Small intestine (tissue), 7 donors: ENCODE data around the gene ITPR2. TPM values are rescaled to one million over a fixed set of nuclear protein-coding genes. Genes with fewer than 3 reads are reported as not detected.
"Not testable (repeated sequence)": the region's sequence is repeated elsewhere in the genome, so short reads cannot be mapped to it uniquely, and the experiment has no call there.

Experiments used
- DNase-seq, 2 donors: peaks; one replicate each; pipeline versions ENCODE4 v3.0.0 to v3.0.0-alpha.2; 2013
- FAIRE-seq: peaks from 2 replicates; lab custom pipeline; 2012; peaks lifted over from hg19 to GRCh38; lab: Jason Lieb, UNC
- H3K27ac ChIP-seq, 3 donors: one replicate each; pipeline ENCODE4 v1.5.1; 2013; ENCODE audit warnings: low read length in 2 of 3, mild to moderate bottlenecking in 2 of 3, control low read depth in 1 of 3, inconsistent platforms in 1 of 3, low read depth in 1 of 3, moderate library complexity in 1 of 3
- H3K27me3 ChIP-seq, 3 donors: one replicate each; pipeline ENCODE4 v1.6.1; 2013; ENCODE audit warnings: low read length in 3 of 3, inconsistent platforms in 1 of 3; ENCODE audit not compliant: control insufficient read depth in 3 of 3, insufficient read depth in 3 of 3
- H3K36me3 ChIP-seq, 3 donors: one replicate each; pipeline ENCODE4 v1.6.1; 2013; ENCODE audit warnings: low read length in 3 of 3, inconsistent platforms in 1 of 3, low read depth in 1 of 3, mild to moderate bottlenecking in 1 of 3, moderate library complexity in 1 of 3; ENCODE audit not compliant: control insufficient read depth in 3 of 3, insufficient read depth in 2 of 3
- H3K4me1 ChIP-seq, 3 donors: one replicate each; pipeline ENCODE4 v1.6.1; 2013; ENCODE audit warnings: low read length in 2 of 3, inconsistent platforms in 1 of 3, low read depth in 1 of 3, mild to moderate bottlenecking in 1 of 3, moderate library complexity in 1 of 3; ENCODE audit not compliant: control insufficient read depth in 3 of 3, insufficient read depth in 2 of 3
- H3K4me3 ChIP-seq, 3 donors: one replicate each; pipeline ENCODE4 v1.5.1; 2013; ENCODE audit warnings: low read length in 3 of 3, control low read depth in 1 of 3, inconsistent platforms in 1 of 3, low read depth in 1 of 3, mild to moderate bottlenecking in 1 of 3, moderate library complexity in 1 of 3
- H3K9me3 ChIP-seq, 2 donors: one replicate each; pipeline ENCODE4 v1.6.1; 2013; ENCODE audit warnings: low read depth in 1 of 2, low read length in 1 of 2; ENCODE audit not compliant: control insufficient read depth in 2 of 2, insufficient read depth in 1 of 2
- WGBS, 3 donors: extraction: QIAGEN DNeasy Blood & Tissue Kit; methylation state at CpG; one replicate each; pipeline ENCODE4 v1.1.7; 2013; 5-methylcytosine and 5-hydroxymethylcytosine counted together
- polyA plus RNA-seq, 4 donors: library from polyadenylated mRNA; stranded (reverse) in 3 of 4; unstranded in 1 of 4; fragments of 200-250 nt in 3 of 4; fragments of 120-200 nt in 1 of 4; gene quantifications; one replicate each; pipeline versions ENCODE4 v1.2.1 to v1.2.3, GENCODE V29; 2013
- donor health status: healthy with polysubstance abuse.
- donor health status: control.
- donor health status: control.
- donor health status: Bipolar disorder and iron deficiency.
- donor health status: healthy.

Gene ITPR2
- polyA plus RNA-seq, 4 donors: 2.2 to 9.2 (median 4.4) TPM

- FAIRE-seq (no peak), DNase-seq (no peak)
- no peak overlapping the region for H3K27ac ChIP-seq
- WGBS, 3 donors: 74 to 76% (median 75%) methylated on average over 6 of the region's 6 CpGs
- H3K27me3 ChIP-seq: no peaks in the 10 kb centered on the region
- H3K4me3 ChIP-seq: no peak overlapping the region
- H3K4me1 ChIP-seq: peaks cover 0 to 4% (median 2%) of the 10 kb centered on the region in 3 donors
- H3K36me3 ChIP-seq: no peaks in the 10 kb centered on the region
- H3K9me3 ChIP-seq: no peaks in the 10 kb centered on the region
Observed at GRCh38 chr12:26869908-26870459, 37.0 kb upstream of the ITPR2 start.

GRCh38 chr12:26869104-26869494 is 36.1 kb upstream of the ITPR2 start:
- Histone ChIP-seq H3K27ac (no peak overlapping the region), H3K9me3 (no peaks in the 10 kb centered on the region), H3K4me1 (peaks cover 0 to 4% (median 2%) of the 10 kb centered on the region in 3 donors), H3K27me3 (no peaks in the 10 kb centered on the region), H3K36me3 (no peaks in the 10 kb centered on the region), H3K4me3 (no peak overlapping the region)
- DNase-seq (no peak), FAIRE-seq (no peak)
- 95 to 96% (median 95%) methylated on average over 6 of the region's 6 CpGs for WGBS, 3 donors

- no peak overlapping the region for H3K27ac ChIP-seq
- no peaks in the 10 kb centered on the region for H3K9me3 ChIP-seq
- H3K4me3 ChIP-seq: no peak overlapping the region
- 80 to 87% (median 86%) methylated on average over 3 of the region's 3 CpGs for WGBS, 3 donors
- FAIRE-seq (no peak), DNase-seq (no peak)
- peaks cover 0 to 4% (median 2%) of the 10 kb centered on the region in 3 donors for H3K4me1 ChIP-seq
- H3K27me3 ChIP-seq: no peaks in the 10 kb centered on the region
- no peaks in the 10 kb centered on the region for H3K36me3 ChIP-seq
Observed at GRCh38 chr12:26868447-26869103, 35.6 kb upstream of the ITPR2 start.

- FAIRE-seq: no peak
- H3K27me3 ChIP-seq: no peaks in the 10 kb centered on the region
- H3K4me1 ChIP-seq: peaks cover 0 to 4% (median 2%) of the 10 kb centered on the region in 3 donors
- H3K4me3 ChIP-seq: no peak overlapping the region
- no peaks in the 10 kb centered on the region for H3K9me3 ChIP-seq
- no peak for DNase-seq
- no peak overlapping the region for H3K27ac ChIP-seq
- WGBS, 3 donors: 70 to 91% (median 74%) methylated on average over 2 of the region's 2 CpGs
- no peaks in the 10 kb centered on the region for H3K36me3 ChIP-seq
Observed at GRCh38 chr12:26867080-26867479, 34.1 kb upstream of the ITPR2 start.

GRCh38 chr12:26863515-26863914 is 30.5 kb upstream of the ITPR2 start:
- WGBS, 3 donors: 53 to 61% (median 61%) methylated on average over 4 of the region's 4 CpGs
- Histone ChIP-seq H3K27ac (no peak overlapping the region), H3K4me3 (no peak overlapping the region), H3K9me3 (no peaks in the 10 kb centered on the region), H3K27me3 (no peaks in the 10 kb centered on the region), H3K36me3 (no peaks in the 10 kb centered on the region), H3K4me1 (no peaks in the 10 kb centered on the region)
- DNase-seq (no peak), FAIRE-seq (no peak)

- not testable (repeated sequence) for DNase-seq, H3K36me3 ChIP-seq, H3K27ac ChIP-seq, H3K4me3 ChIP-seq, H3K9me3 ChIP-seq, FAIRE-seq, H3K4me1 ChIP-seq, H3K27me3 ChIP-seq
- 96 to 99% (median 97%) methylated on average over 3 of the region's 3 CpGs for WGBS, 3 donors
Observed at GRCh38 chr12:26862787-26863186, 29.8 kb upstream of the ITPR2 start.

- H3K4me1 ChIP-seq: peaks cover 0 to 7% (median 0%) of the 10 kb centered on the region in 3 donors
- H3K36me3 ChIP-seq: no peaks in the 10 kb centered on the region
- WGBS, 3 donors: 95 to 100% (median 96%) methylated on average over 1 of the region's 1 CpG
- no peak overlapping the region for H3K4me3 ChIP-seq
- H3K27me3 ChIP-seq: no peaks in the 10 kb centered on the region
- no peaks in the 10 kb centered on the region for H3K9me3 ChIP-seq
- no peak overlapping the region for H3K27ac ChIP-seq
- no peak for FAIRE-seq
- no peak for DNase-seq
Observed at GRCh38 chr12:26861690-26862089, 28.7 kb upstream of the ITPR2 start.

- Histone ChIP-seq H3K4me3 (no peak overlapping the region), H3K36me3 (no peaks in the 10 kb centered on the region), H3K27ac (no peak overlapping the region), H3K4me1 (peaks cover 0 to 7% (median 0%) of the 10 kb centered on the region in 3 donors), H3K27me3 (no peaks in the 10 kb centered on the region), H3K9me3 (no peaks in the 10 kb centered on the region)
- peak; percentile 46 to 52 for DNase-seq
- WGBS, 3 donors: 50 to 61% (median 53%) methylated on average over 6 of the region's 6 CpGs
- FAIRE-seq: no peak
Observed at GRCh38 chr12:26857465-26858176, 24.6 kb upstream of the ITPR2 start.
